ENCODE data around the gene SLC39A6. TPM values are rescaled to one million over a fixed set of nuclear protein-coding genes. Genes with fewer than 3 reads are reported as not detected.
"Not testable (repeated sequence)": the region's sequence is repeated elsewhere in the genome, so short reads cannot be mapped to it uniquely, and the experiment has no call there.

Gene SLC39A6
- total RNA-seq, 1 experiment from 2014 or later: 33.9 TPM

DNA sequence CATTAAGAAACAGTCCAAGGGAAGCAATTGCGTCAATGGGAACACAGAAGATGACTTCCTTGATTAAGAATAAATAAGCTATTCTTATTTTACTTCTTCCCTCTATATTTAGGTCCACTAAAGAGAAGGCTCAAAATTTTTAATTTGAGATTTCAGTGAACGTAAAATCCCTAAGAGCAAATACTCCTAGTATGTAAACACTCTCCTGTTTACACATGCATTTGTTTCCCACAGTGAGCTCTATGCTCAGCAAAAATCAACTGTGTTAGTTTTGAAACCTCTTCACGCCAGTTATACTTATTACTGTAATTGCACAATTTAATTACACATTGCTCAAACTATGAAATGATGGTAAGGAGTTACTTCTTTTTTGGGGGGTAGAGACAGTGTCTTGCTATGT, 8.8 kb downstream of the SLC39A6 start:
- H3K4me1 Mint-ChIP-seq: no peaks in the 10 kb centered on the region
- TF ChIP-seq CTCF (conservative IDR thresholded peaks at IDR 0.05): no peak
- Histone ChIP-seq H2AFZ (ENCODE audit: low read length) (no peak overlapping the region), H3K9ac (ENCODE audit: extremely low read depth, insufficient read length, low read length) (no peak overlapping the region), H3K23me2 (ENCODE audit: insufficient read length, low read depth, low read length, poor library complexity, severe bottlenecking) (no peaks in the 10 kb centered on the region), H3K79me2 (ENCODE audit: insufficient read depth, low read length) (no peaks in the 10 kb centered on the region), H4K8ac (replicated peaks; ENCODE audit: insufficient read length, low read depth, low read length) (no peak overlapping the region), H3K14ac (ENCODE audit: insufficient read depth, low read length) (no peak overlapping the region), H4K20me1 (ENCODE audit: control insufficient read depth, insufficient read depth, insufficient read length) (no peaks in the 10 kb centered on the region), H4K91ac (ENCODE audit: insufficient read length, low read depth, low read length) (no peak overlapping the region), H3K56ac (ENCODE audit: insufficient read length, low read depth, low read length) (no peak overlapping the region), H2AK5ac (ENCODE audit: insufficient read length, low read length) (no peak overlapping the region), H4K5ac (ENCODE audit: insufficient read length, low read depth, low read length) (no peak overlapping the region), H3K18ac (ENCODE audit: insufficient read length, low read depth, low read length) (no peak overlapping the region), H3K4me2 (ENCODE audit: insufficient read depth, insufficient read length, low read length) (no peak overlapping the region), H3K27ac (ENCODE audit: insufficient read length, low read depth, low read length) (no peak overlapping the region), H2BK120ac (ENCODE audit: low read depth, low read length, poor library complexity, severe bottlenecking) (no peak overlapping the region), H2BK5ac (ENCODE audit: insufficient read length, low read length) (no peak overlapping the region), H3T11ph (ENCODE audit: low read length) (no peak overlapping the region), H2BK15ac (ENCODE audit: low read depth, low read length) (no peak overlapping the region), H3K27me3 (ENCODE audit: insufficient read depth, low read length) (no peaks in the 10 kb centered on the region), H3K4me1 (ENCODE audit: insufficient read depth, low read length) (no peaks in the 10 kb centered on the region), H2BK20ac (ENCODE audit: low read depth, low read length, poor library complexity, severe bottlenecking) (no peak overlapping the region), H2BK12ac (ENCODE audit: insufficient read length, low read depth, low read length) (no peak overlapping the region), H3K79me1 (ENCODE audit: insufficient read depth, low read depth, low read length, poor library complexity, severe bottlenecking) (peaks cover 3% of the 10 kb centered on the region), H3K4ac (ENCODE audit: low read depth, low read length) (no peak overlapping the region), H3K23ac (ENCODE audit: insufficient read length, low read depth, low read length) (no peak overlapping the region), H3K9me3 (ENCODE audit: control insufficient read depth, low read depth, low read length) (no peaks in the 10 kb centered on the region)
- H3K27ac Mint-ChIP-seq: no peak overlapping the region
- no CpG with 5 or more reads among the region's 3 CpGs for WGBS (ENCODE audit: extremely low coverage, insufficient read length, low lambda C conversion rate)
- DNase-seq: no peak
- peaks cover 21 to 84% (median 81%) of the 10 kb centered on the region in 3 experiments; a peak in 6 of 7 replicates for H3K36me3 Mint-ChIP-seq (ENCODE audit: insufficient read depth in 1 of 3, low read depth in 3 of 3)
- no peak overlapping the region for H3K4me3 Mint-ChIP-seq
- no peaks in the 10 kb centered on the region for H3K27me3 Mint-ChIP-seq (ENCODE audit: low read depth)
- no peaks in the 10 kb centered on the region for H3K9me3 Mint-ChIP-seq

GRCh38 chr18:36116771-36117170, 12.4 kb downstream of the SLC39A6 start:
- not testable (repeated sequence) for H3K79me1 ChIP-seq (ENCODE audit: insufficient read depth, low read depth, low read length, poor library complexity, severe bottlenecking); H3K23me2 ChIP-seq (ENCODE audit: insufficient read length, low read depth, low read length, poor library complexity, severe bottlenecking); H2BK20ac ChIP-seq (ENCODE audit: low read depth, low read length, poor library complexity, severe bottlenecking); H3K9me3 Mint-ChIP-seq; H3K4ac ChIP-seq (ENCODE audit: low read depth, low read length); DNase-seq; H3K4me3 Mint-ChIP-seq; H2AFZ ChIP-seq (ENCODE audit: low read length); H4K5ac ChIP-seq (ENCODE audit: insufficient read length, low read depth, low read length); H4K8ac ChIP-seq (replicated peaks; ENCODE audit: insufficient read length, low read depth, low read length); H2BK12ac ChIP-seq (ENCODE audit: insufficient read length, low read depth, low read length); H3K56ac ChIP-seq (ENCODE audit: insufficient read length, low read depth, low read length); H3K9me3 ChIP-seq (ENCODE audit: control insufficient read depth, low read depth, low read length); H3K9ac ChIP-seq (ENCODE audit: extremely low read depth, insufficient read length, low read length); H2BK5ac ChIP-seq (ENCODE audit: insufficient read length, low read length); H2AK5ac ChIP-seq (ENCODE audit: insufficient read length, low read length); H4K20me1 ChIP-seq (ENCODE audit: control insufficient read depth, insufficient read depth, insufficient read length); H3K79me2 ChIP-seq (ENCODE audit: insufficient read depth, low read length); H3K23ac ChIP-seq (ENCODE audit: insufficient read length, low read depth, low read length); H3K4me2 ChIP-seq (ENCODE audit: insufficient read depth, insufficient read length, low read length); H3K14ac ChIP-seq (ENCODE audit: insufficient read depth, low read length); H2BK120ac ChIP-seq (ENCODE audit: low read depth, low read length, poor library complexity, severe bottlenecking); H4K91ac ChIP-seq (ENCODE audit: insufficient read length, low read depth, low read length); H3K27ac Mint-ChIP-seq; H2BK15ac ChIP-seq (ENCODE audit: low read depth, low read length); H3T11ph ChIP-seq (ENCODE audit: low read length); H3K4me1 ChIP-seq (ENCODE audit: insufficient read depth, low read length); H3K27ac ChIP-seq (ENCODE audit: insufficient read length, low read depth, low read length); H3K27me3 Mint-ChIP-seq (ENCODE audit: low read depth); H3K4me1 Mint-ChIP-seq; H3K27me3 ChIP-seq (ENCODE audit: insufficient read depth, low read length); H3K18ac ChIP-seq (ENCODE audit: insufficient read length, low read depth, low read length)
- no CpG with 5 or more reads among the region's 11 CpGs for WGBS (ENCODE audit: extremely low coverage, insufficient read length, low lambda C conversion rate)
- peaks cover 32 to 82% (median 78%) of the 10 kb centered on the region in 3 experiments; a peak in 6 of 7 replicates for H3K36me3 Mint-ChIP-seq (ENCODE audit: insufficient read depth in 1 of 3, low read depth in 3 of 3)

Measured in H9 (cell line).